ENCODE data around the gene PTPRK. TPM values are rescaled to one million over a fixed set of nuclear protein-coding genes. Genes with fewer than 3 reads are reported as not detected.

The PTPRK gene
- total RNA-seq, 4 donors from 2014 or later = 34.6 to 56.5 (median 47.0) TPM

- no peaks in the 10 kb centered on the region for H3K27me3 ChIP-seq
- intact Hi-C loops (cut with DNase I) = no loop called here
- no peaks in the 10 kb centered on the region for H3K36me3 ChIP-seq
- H3K9me3 ChIP-seq = no peaks in the 10 kb centered on the region
- WGBS, 2 donors = 85 to 88% methylated on average over 3 of the region's 3 CpGs
- H3K27ac ChIP-seq = no peak overlapping the region
- DNase-seq = no peak
- TF ChIP-seq POLR2A (IDR thresholded peaks at IDR 0.05) (no peak), CTCF (IDR thresholded peaks at IDR 0.05) (no peak)
- H3K4me3 ChIP-seq (replicated peaks in 1 of 3) = no peak overlapping the region
- H3K4me1 ChIP-seq = no peaks in the 10 kb centered on the region
Observed at GRCh38 chr6:128395596-128395995, 124.8 kb downstream of the PTPRK start.

- no peak for DNase-seq
- TF ChIP-seq POLR2A (IDR thresholded peaks at IDR 0.05) = no peak
- no peak for TF ChIP-seq CTCF (IDR thresholded peaks at IDR 0.05)
- WGBS, 2 donors = 78 to 81% methylated on average over 3 of the region's 3 CpGs
- Histone ChIP-seq H3K27me3 (no peaks in the 10 kb centered on the region), H3K27ac (no peak overlapping the region), H3K4me1 (no peaks in the 10 kb centered on the region), H3K36me3 (no peaks in the 10 kb centered on the region), H3K4me3 (replicated peaks in 1 of 3) (no peak overlapping the region), H3K9me3 (no peaks in the 10 kb centered on the region)
- intact Hi-C loops (cut with DNase I) = no loop called here
Observed at GRCh38 chr6:128395188-128395587, 125.2 kb downstream of the PTPRK start.

- no peak for DNase-seq
- H3K4me1 ChIP-seq = no peaks in the 10 kb centered on the region
- H3K9me3 ChIP-seq = no peaks in the 10 kb centered on the region
- no peak overlapping the region for H3K4me3 ChIP-seq (replicated peaks in 1 of 3)
- intact Hi-C loops (cut with DNase I) = no loop called here
- no peaks in the 10 kb centered on the region for H3K27me3 ChIP-seq
- 97 to 100% methylated on average over 1 of the region's 1 CpG for WGBS, 2 donors
- H3K27ac ChIP-seq = no peak overlapping the region
- H3K36me3 ChIP-seq = no peaks in the 10 kb centered on the region
- TF ChIP-seq POLR2A (IDR thresholded peaks at IDR 0.05) = no peak
- no peak for TF ChIP-seq CTCF (IDR thresholded peaks at IDR 0.05)
Observed at GRCh38 chr6:128394167-128394566, 126.2 kb downstream of the PTPRK start.

- intact Hi-C loops (cut with DNase I) = no loop called here
- Histone ChIP-seq H3K27ac (no peak overlapping the region), H3K9me3 (no peaks in the 10 kb centered on the region), H3K4me3 (replicated peaks in 1 of 3) (no peak overlapping the region), H3K36me3 (no peaks in the 10 kb centered on the region), H3K4me1 (no peaks in the 10 kb centered on the region), H3K27me3 (no peaks in the 10 kb centered on the region)
- TF ChIP-seq CTCF (IDR thresholded peaks at IDR 0.05) (no peak), POLR2A (IDR thresholded peaks at IDR 0.05) (no peak)
- DNase-seq = no peak
- 68 to 80% methylated on average over 4 of the region's 4 CpGs for WGBS, 2 donors
Observed at GRCh38 chr6:128389820-128390534, 130.4 kb downstream of the PTPRK start.

GRCh38 chr6:128388380-128388779 is 132.0 kb downstream of the PTPRK start:
- intact Hi-C loops (cut with DNase I) = no loop called here
- Histone ChIP-seq H3K36me3 (no peaks in the 10 kb centered on the region), H3K27ac (no peak overlapping the region), H3K4me3 (replicated peaks in 1 of 3) (no peak overlapping the region), H3K9me3 (no peaks in the 10 kb centered on the region), H3K4me1 (no peaks in the 10 kb centered on the region), H3K27me3 (no peaks in the 10 kb centered on the region)
- TF ChIP-seq CTCF (IDR thresholded peaks at IDR 0.05) (no peak), POLR2A (IDR thresholded peaks at IDR 0.05) (no peak)
- no peak for DNase-seq
- WGBS, 2 donors = 0% methylated on average over 1 of the region's 1 CpG

All from thyroid gland (tissue), 4 donors.